Measurements from ENCODE around the gene MOSPD2. TPM values are rescaled to one million over a fixed set of nuclear protein-coding genes. Genes with fewer than 3 reads are reported as not detected.

The MOSPD2 gene
- polyA plus RNA-seq, 1 donor (not counting 4 experiments of a cell fraction or from before 2014, with no cell fraction given) = 20.4 TPM

GRCh38 chrX:14832151-14832550 is 41.1 kb upstream of the MOSPD2 start:
- Histone ChIP-seq H3K4me2 (ENCODE audit: control insufficient read depth, extremely low read depth, insufficient read depth, low read depth, low read length) (no peak overlapping the region), H4K20me1 (ENCODE audit: control insufficient read depth, extremely low read depth, insufficient read depth, low read length) (no peaks in the 10 kb centered on the region), H3K4me3 (ENCODE audit: control insufficient read depth in 2 of 3, extremely low read depth in 1 of 3, insufficient read depth in 2 of 3, low read depth in 1 of 3, low read length in 3 of 3) (no peak overlapping the region), H3K79me2 (ENCODE audit: control insufficient read depth, insufficient read depth, low read length) (no peaks in the 10 kb centered on the region), H3K4me1 (ENCODE audit: control insufficient read depth, extremely low read depth, insufficient read depth, low read length) (no peaks in the 10 kb centered on the region), H3K27me3 (ENCODE audit: control insufficient read depth, extremely low read depth, insufficient read depth, low read length) (no peaks in the 10 kb centered on the region), H2AFZ (ENCODE audit: control insufficient read depth, low read length) (no peak overlapping the region), H3K27ac (ENCODE audit: control insufficient read depth, insufficient read depth, low read length) (no peak overlapping the region), H3K36me3 (ENCODE audit: control insufficient read depth in 2 of 2, extremely low read depth in 1 of 2, insufficient read depth in 2 of 2, low read length in 2 of 2) (no peaks in the 10 kb centered on the region), H3K9me3 (ENCODE audit: control insufficient read depth, low read depth, low read length) (no peaks in the 10 kb centered on the region), H3K9ac (ENCODE audit: control insufficient read depth, extremely low read depth, insufficient read depth, low read length) (no peak overlapping the region), H3K9me1 (ENCODE audit: control insufficient read depth, extremely low read depth, insufficient read depth, low read length) (no peaks in the 10 kb centered on the region)
- no peak for FAIRE-seq
- DNase-seq (ENCODE audit: low read depth, low spot score) = no peak
- no peak for TF ChIP-seq CTCF (optimal IDR thresholded peaks at IDR 0.05 in 1 of 3, IDR thresholded peaks at IDR 0.05 in 1 of 3, conservative IDR thresholded peaks at IDR 0.05 in 1 of 3; ENCODE audit: extremely low read depth in 1 of 3, insufficient read depth in 2 of 3, low read length in 3 of 3)
- TF ChIP-seq EZH2 (IDR thresholded peaks at IDR 0.05; ENCODE audit: low read length) = no peak
- dilution Hi-C loops (cut with MboI; ENCODE audit: extremely low pct_ligation_motif_present, low sequenced_read_pairs) = no loop called here

DNA sequence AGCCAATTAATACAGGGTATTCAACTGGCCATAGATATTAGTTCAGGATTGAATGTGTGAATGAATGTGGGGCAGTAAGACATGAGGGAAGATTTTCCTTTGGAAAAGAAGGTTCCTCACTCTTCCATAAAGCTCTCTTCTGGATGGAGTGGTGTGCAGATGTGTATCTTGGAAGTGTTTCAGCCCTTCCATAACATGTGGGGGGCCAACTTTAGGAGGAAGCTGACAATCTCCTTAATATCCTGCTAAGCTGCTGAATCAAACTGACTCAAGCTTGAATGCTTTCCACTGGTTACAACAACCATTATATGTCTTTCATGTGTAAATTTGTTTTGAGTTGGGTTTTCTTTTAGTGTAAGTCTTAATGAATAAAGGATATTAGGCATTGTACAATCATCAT is 40.6 kb upstream of the MOSPD2 start:
- Histone ChIP-seq H3K9ac (ENCODE audit: control insufficient read depth, extremely low read depth, insufficient read depth, low read length) (no peak overlapping the region), H3K27ac (ENCODE audit: control insufficient read depth, insufficient read depth, low read length) (no peak overlapping the region)

More for the DNA sequence above, 40.6 kb upstream of the MOSPD2 start:
- DNase-seq (ENCODE audit: low read depth, low spot score) (no peak), FAIRE-seq (no peak)
- no peaks in the 10 kb centered on the region for H3K9me3 ChIP-seq (ENCODE audit: control insufficient read depth, low read depth, low read length)
- no peaks in the 10 kb centered on the region for H4K20me1 ChIP-seq (ENCODE audit: control insufficient read depth, extremely low read depth, insufficient read depth, low read length)
- dilution Hi-C loops (cut with MboI; ENCODE audit: extremely low pct_ligation_motif_present, low sequenced_read_pairs) = no loop called here
- no peak overlapping the region for H3K4me2 ChIP-seq (ENCODE audit: control insufficient read depth, extremely low read depth, insufficient read depth, low read depth, low read length)
- H3K36me3 ChIP-seq (ENCODE audit: control insufficient read depth in 2 of 2, extremely low read depth in 1 of 2, insufficient read depth in 2 of 2, low read length in 2 of 2) = no peaks in the 10 kb centered on the region
- no peaks in the 10 kb centered on the region for H3K9me1 ChIP-seq (ENCODE audit: control insufficient read depth, extremely low read depth, insufficient read depth, low read length)
- H3K4me3 ChIP-seq (ENCODE audit: control insufficient read depth in 2 of 3, extremely low read depth in 1 of 3, insufficient read depth in 2 of 3, low read depth in 1 of 3, low read length in 3 of 3) = no peak overlapping the region
- no peak overlapping the region for H2AFZ ChIP-seq (ENCODE audit: control insufficient read depth, low read length)
- H3K79me2 ChIP-seq (ENCODE audit: control insufficient read depth, insufficient read depth, low read length) = no peaks in the 10 kb centered on the region
- no peaks in the 10 kb centered on the region for H3K27me3 ChIP-seq (ENCODE audit: control insufficient read depth, extremely low read depth, insufficient read depth, low read length)
- H3K4me1 ChIP-seq (ENCODE audit: control insufficient read depth, extremely low read depth, insufficient read depth, low read length) = no peaks in the 10 kb centered on the region
- TF ChIP-seq EZH2 (IDR thresholded peaks at IDR 0.05; ENCODE audit: low read length) = no peak
- no peak for TF ChIP-seq CTCF (optimal IDR thresholded peaks at IDR 0.05 in 1 of 3, IDR thresholded peaks at IDR 0.05 in 1 of 3, conservative IDR thresholded peaks at IDR 0.05 in 1 of 3; ENCODE audit: extremely low read depth in 1 of 3, insufficient read depth in 2 of 3, low read length in 3 of 3)
